Esophagus (tissue), 2 donors: Measurements from ENCODE around the gene PHYH. TPM values are rescaled to one million over a fixed set of nuclear protein-coding genes. Genes with fewer than 3 reads are reported as not detected.
A peak's percentile ranks its signal among the peaks of the same experiment; 100 is the strongest.

Experiments used
- H3K27ac ChIP-seq, 2 donors: one replicate each; pipeline ENCODE4 v1.5.1; 2013; ENCODE audit warnings: low read depth in 2 of 2, mild to moderate bottlenecking in 2 of 2, inconsistent platforms in 1 of 2, low read length in 1 of 2, moderate library complexity in 1 of 2
- H3K27me3 ChIP-seq, 2 donors: one replicate each; pipeline ENCODE4 v1.6.1; 2013; ENCODE audit warnings: low read length in 2 of 2, control low read depth in 1 of 2, mild to moderate bottlenecking in 1 of 2; ENCODE audit not compliant: insufficient read depth in 2 of 2, control insufficient read depth in 1 of 2
- H3K36me3 ChIP-seq, 2 donors: one replicate each; pipeline ENCODE4 v1.6.1; 2013; ENCODE audit warnings: low read length in 1 of 2; ENCODE audit not compliant: control insufficient read depth in 2 of 2, insufficient read depth in 2 of 2
- H3K4me1 ChIP-seq, 2 donors: one replicate each; pipeline ENCODE4 v1.6.1; 2013; ENCODE audit warnings: low read length in 1 of 2; ENCODE audit not compliant: control insufficient read depth in 2 of 2, insufficient read depth in 2 of 2
- H3K4me3 ChIP-seq, 2 donors: one replicate each; pipeline ENCODE4 v1.5.1; 2013; ENCODE audit warnings: low read length in 2 of 2, mild to moderate bottlenecking in 2 of 2, low read depth in 1 of 2, moderate library complexity in 1 of 2
- H3K9me3 ChIP-seq, 2 donors: one replicate each; pipeline ENCODE4 v1.6.1; 2013; ENCODE audit warnings: mild to moderate bottlenecking in 2 of 2, low read depth in 1 of 2, low read length in 1 of 2, moderate library complexity in 1 of 2; ENCODE audit not compliant: control insufficient read depth in 2 of 2, insufficient read depth in 1 of 2
- WGBS, 2 donors: extraction: QIAGEN DNeasy Blood & Tissue Kit; methylation state at CpG; one replicate each; pipeline ENCODE4 v1.1.7; 2013; 5-methylcytosine and 5-hydroxymethylcytosine counted together
- polyA plus RNA-seq, 2 donors: library from polyadenylated mRNA; stranded (reverse); fragments of 200-250 nt; gene quantifications; one replicate each; pipeline ENCODE4 v1.2.3, GENCODE V29; 2013
- donor health status: healthy with polysubstance abuse.
- donor health status: Bipolar disorder and iron deficiency.

Gene PHYH
- 1 to 10 TPM; 5.7 to 7.4 TPM for polyA plus RNA-seq

DNA sequence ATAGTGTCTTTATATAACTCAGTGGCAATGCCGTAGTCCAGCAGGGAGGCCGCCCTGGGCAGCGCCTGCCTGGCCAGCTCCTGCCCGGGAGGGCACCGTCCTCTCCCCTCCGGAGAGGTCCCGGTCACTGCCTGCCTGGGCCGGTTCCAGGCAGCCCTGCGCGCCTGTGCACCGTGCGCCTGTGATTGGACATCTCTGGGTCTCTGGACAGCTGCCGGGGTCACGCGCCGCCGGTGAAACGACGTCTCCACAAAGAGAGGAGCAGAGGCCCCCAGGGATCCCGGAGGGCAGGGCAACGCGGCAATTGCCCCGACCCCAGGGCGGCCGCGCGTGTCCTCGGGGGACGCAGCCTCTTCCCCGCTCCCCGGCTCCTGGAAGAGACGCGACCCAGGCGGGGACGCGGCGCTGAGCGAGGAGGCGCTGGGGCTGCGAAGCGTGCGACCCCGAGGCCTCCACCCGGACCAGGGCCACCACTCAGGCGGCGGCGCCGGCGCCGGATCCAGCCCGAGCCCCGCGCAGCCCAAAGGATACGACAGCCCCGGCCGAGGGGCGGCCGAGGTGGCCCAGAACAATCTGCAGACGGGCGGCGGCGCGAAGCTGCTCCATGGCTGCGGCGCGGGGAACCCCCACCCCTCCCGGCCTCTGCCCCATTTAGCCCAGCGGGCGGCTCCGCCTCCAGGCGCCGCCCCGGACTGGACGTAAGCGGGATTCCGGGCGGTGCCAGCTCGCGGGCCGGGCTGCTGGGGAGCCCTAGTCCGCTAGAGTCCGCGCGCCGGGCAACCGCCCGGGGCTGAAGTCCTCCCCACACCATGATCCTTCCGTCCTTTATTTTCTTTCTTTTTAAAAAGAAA, at the start of gene PHYH:
Gene PHYH (minus strand): TSS at position 628 of the 851 bp plus-strand sequence. CDS start 22 bp downstream, at position 606.
- Histone ChIP-seq H3K9me3 (no peaks in the 10 kb centered on the region), H3K27ac (peak within 1 kb of the TSS; percentile 91 to 97), H3K4me3 (peak within 1 kb of the TSS; percentile 66 to 83), H3K4me1 (peaks cover 0 to 6% of the 10 kb centered on the region in 2 donors), H3K27me3 (no peaks in the 10 kb centered on the region), H3K36me3 (no peaks in the 10 kb centered on the region)
- WGBS, 2 donors = 0 to 1% methylated on average over 46 to 88 of the region's 88 CpGs

DNA sequence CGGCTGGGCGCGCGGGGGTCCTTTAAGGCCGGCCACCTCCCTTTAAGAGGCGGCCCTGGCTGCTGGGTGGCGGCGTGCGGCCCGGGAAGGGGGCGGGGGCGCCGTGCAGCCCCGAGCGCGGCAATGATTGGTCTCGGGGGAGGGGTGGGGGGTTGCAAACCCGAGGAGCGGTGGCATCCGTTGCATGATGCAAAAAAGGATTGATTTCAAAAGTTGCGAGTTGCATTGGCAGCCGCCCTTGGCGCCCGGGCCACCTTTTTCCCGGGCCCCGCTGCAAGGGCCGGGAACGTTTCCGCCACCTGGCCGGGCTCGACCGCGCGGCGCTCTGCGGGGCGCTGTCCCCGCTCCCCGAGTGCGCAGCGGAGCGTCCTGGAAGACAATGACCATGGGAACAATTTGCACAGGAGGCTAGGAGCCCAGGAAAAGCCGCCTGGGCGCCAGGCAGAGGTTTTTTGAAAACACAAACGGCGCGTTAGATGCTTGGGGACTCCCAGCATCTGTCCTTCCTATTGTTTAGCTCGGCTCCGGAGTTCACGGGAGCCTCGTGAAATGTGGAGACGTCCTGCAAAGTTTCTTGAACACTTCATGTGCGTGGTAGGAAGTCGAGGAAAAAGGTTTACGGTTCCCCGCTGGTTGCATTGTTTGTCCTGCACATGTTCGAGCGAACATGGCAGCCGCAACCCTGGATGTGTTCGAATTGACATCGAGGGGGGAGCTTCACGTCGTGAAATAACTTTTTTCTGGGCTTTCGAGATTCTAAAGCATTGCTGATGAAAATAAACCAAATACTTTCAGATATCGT, 48.6 kb upstream of the PHYH start, which contains the start of gene SEPHS1:
Gene SEPHS1 (minus strand): TSS at position 78 of the 802 bp plus-strand sequence. CDS start 3,343 bp downstream, outside the sequence.
- Histone ChIP-seq H3K27ac (peak within 1 kb of the TSS; percentile 97), H3K4me1 (peaks cover 0 to 3% of the 10 kb centered on the region in 2 donors), H3K36me3 (no peaks in the 10 kb centered on the region), H3K9me3 (no peaks in the 10 kb centered on the region), H3K27me3 (no peaks in the 10 kb centered on the region), H3K4me3 (peak within 1 kb of the TSS; percentile 80 to 96)
- 0% methylated on average over 61 to 65 of the region's 65 CpGs for WGBS, 2 donors

DNA sequence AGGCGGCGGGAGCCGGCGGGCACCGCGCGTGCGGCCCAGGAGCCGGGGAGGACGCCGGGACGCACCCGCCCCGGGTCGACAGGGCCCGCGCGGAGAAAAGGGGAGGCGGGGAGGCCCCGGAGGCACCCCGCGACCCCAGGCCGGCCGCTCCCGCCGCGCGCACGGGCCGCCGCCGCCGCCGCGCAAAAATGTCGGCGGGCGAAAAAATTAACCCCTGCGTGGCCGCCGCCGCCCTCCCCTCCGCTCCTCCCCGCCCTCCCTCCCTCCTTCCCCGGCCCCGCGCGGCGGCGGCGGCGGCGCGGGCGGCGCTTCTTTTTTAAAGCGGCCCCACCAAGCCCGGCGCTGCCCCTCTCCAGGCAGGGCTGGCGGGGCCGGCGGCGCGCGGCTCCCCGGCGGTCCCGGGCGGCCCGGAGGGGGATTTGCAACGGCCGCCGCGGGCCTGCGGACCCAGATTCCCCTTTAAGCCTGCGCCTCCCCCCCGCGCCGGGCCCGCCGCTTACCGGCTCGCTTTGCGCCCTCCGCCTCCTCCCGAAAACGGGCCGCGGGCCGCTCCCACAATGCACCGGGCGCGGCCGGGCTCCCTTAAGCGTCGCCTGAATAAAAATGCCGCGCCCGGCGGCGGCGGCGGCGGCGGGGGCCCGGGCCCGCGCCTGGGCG, 47.8 kb upstream of the PHYH start:
- Histone ChIP-seq H3K27me3 (no peaks in the 10 kb centered on the region), H3K27ac (peak overlapping the region; percentile 97), H3K4me3 (peak overlapping the region; percentile 80 to 96), H3K36me3 (no peaks in the 10 kb centered on the region), H3K4me1 (peaks cover 0 to 3% of the 10 kb centered on the region in 2 donors), H3K9me3 (no peaks in the 10 kb centered on the region)
- 0% methylated on average over 24 to 108 of the region's 109 CpGs for WGBS, 2 donors

DNA sequence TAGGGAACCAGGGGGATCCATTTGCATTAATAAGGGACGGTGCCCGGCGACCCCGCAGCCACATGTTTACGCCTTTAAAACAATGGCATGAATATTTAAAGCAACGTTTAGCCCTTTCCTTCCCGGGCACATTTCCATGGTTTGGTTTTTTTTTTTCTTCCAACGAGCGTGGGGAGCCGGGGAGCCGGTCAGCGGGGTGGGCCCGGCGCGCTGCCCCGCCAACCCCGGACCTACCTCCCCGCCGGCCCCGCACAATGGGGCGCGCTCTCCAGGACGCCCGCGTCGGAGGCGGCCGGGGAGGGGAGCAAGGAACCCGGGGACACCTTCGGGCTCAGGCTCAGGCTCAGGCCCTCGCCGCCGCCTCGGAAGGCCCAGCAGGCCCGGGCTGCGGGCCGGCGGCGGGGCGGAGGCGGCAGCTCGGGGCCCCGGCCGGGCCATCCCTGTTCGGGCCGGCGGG, 47.2 kb upstream of the PHYH start:
- Histone ChIP-seq H3K9me3 (no peaks in the 10 kb centered on the region), H3K4me1 (peaks cover 0 to 3% of the 10 kb centered on the region in 2 donors), H3K36me3 (no peaks in the 10 kb centered on the region), H3K27me3 (no peaks in the 10 kb centered on the region), H3K4me3 (peak overlapping the region; percentile 80 to 96), H3K27ac (peak overlapping the region; percentile 97)
- 0 to 1% methylated on average over 30 to 47 of the region's 47 CpGs for WGBS, 2 donors

DNA sequence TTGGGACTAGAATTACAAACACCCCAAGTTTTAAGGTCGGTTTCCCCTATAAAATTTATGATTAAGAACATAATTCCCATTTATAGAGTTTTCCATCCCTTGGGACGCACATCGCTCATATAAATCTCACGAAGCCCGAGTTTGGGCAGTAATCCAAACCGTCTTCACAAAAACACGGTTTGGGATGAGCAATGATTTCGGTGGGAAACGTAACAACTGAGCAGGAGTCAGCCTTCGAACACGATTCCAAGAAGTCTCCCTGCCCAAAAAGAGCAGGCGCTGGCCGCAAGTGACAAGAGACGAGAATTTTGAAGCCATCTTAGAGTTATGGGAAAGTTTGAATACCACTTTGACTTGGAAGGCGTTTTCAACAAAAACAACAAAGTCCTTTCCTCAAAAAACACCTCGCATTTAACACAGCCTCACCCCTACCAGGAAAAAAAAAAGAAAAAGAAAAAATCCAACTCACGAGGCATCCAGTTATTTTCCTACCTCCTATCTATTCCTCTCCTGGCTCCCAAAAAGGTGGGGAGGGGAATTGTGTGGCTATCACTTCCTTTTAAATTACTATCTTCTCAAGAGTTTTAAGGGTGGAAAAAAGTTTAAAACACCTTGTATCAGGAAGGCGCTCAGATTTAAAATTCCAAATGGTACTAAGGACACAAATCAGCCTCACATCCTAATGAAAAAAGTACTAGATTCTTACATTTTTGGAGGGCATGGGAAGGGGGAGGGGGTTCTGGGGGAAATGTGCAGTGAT, 46.6 kb upstream of the PHYH start:
- H3K27me3 ChIP-seq = no peaks in the 10 kb centered on the region
- 14 to 17% methylated on average over 18 of the region's 18 CpGs for WGBS, 2 donors
- peaks cover 0 to 3% of the 10 kb centered on the region in 2 donors for H3K4me1 ChIP-seq
- peak overlapping the region; percentile 97 for H3K27ac ChIP-seq
- H3K9me3 ChIP-seq = no peaks in the 10 kb centered on the region
- H3K36me3 ChIP-seq = no peaks in the 10 kb centered on the region
- peak overlapping the region; percentile 80 to 96 for H3K4me3 ChIP-seq

DNA sequence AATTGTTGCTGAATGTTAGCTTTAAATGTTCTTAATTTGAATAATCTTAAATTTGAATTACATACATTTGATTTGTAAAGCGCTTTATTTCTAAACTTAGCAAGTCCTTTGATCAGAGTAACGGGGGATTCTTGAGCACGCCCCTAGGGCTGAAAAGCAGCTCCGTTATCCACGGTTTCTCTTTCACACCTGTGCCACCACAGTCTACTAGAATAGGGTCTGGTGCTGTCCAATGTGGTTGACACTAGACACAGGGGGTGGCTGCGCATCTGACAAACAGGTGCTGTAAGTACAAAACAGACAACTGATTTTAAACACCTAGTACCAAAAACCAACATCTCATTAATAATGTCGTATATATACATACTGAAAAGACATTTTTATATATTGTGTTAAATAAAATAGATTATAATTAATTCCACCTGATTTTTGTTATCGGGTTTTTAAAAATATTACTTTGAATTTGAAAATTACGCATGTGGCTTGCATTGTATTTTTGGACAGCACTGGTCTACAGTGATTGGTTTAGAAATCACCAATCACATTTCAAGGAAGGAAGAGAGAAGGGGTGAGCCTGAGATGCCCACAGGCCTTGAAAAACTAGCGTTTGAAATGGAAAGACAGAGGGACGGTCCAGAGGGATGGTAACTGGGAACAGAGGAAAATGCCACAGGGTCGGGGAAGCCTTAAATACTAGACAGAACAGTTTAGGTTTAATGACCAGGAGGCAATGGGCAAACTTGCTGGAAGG, 40.9 kb upstream of the PHYH start:
- Histone ChIP-seq H3K36me3 (peaks cover 0 to 9% of the 10 kb centered on the region in 2 donors), H3K4me3 (no peak overlapping the region), H3K9me3 (no peaks in the 10 kb centered on the region), H3K27me3 (no peaks in the 10 kb centered on the region), H3K4me1 (no peaks in the 10 kb centered on the region), H3K27ac (no peak overlapping the region)
- 75 to 81% methylated on average over 12 of the region's 12 CpGs for WGBS, 2 donors

DNA sequence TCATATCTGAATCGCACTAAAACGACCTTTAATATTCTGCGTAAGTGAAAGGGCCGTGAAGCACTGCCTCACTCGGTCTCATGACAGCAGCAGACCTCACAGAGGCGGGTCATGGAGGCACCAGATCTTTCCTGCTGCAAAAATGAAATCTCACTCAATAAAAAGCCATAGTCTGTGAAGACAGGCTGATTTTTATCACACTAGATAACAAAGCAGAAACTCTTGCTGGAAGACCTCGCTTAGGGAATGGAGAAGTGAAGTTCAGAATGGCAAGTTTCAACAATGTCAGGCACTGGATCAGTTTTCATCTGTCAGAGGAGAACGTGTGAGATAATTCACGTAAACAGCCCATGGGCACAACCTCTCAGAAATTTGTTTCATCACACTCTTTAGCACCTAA, 40.2 kb upstream of the PHYH start:
- H3K27ac ChIP-seq = no peak overlapping the region

DNA sequence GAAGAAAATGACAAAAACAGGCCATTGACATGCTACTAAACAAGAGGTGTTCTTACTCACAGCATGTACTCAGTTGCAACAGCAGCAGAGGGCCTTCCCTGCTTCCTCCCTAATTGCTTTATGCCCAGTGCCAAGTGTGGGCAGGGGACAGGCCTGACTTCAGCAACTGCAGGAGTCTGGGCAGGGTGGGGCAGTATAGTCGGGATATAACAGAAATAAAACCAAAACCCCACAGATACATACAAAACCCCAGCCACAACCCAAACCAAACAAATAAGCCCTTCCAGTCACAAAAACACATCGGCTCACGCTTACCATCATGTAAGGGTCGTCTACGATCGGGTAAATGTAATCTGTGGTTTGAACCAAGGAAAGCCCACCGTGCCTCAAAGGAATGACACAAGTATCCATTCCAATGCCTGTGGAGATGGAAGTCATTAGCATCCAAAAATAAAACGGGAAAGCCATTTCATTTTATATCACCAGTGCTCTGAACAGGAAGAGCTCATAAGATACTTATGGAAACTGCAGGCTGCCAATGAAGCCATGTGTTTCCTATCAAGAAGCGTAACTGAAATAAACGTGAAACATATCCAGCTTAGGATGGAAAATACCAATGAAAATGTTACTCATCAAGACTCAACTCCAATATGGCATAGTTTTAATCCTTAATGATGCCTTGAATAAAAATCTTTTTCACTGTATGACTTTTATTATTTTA, 38.7 kb upstream of the PHYH start:
- no peaks in the 10 kb centered on the region for H3K27me3 ChIP-seq
- no peaks in the 10 kb centered on the region for H3K4me1 ChIP-seq
- no peaks in the 10 kb centered on the region for H3K9me3 ChIP-seq
- 62 to 68% methylated on average over 10 of the region's 10 CpGs for WGBS, 2 donors
- no peak overlapping the region for H3K27ac ChIP-seq
- no peak overlapping the region for H3K4me3 ChIP-seq
- H3K36me3 ChIP-seq = peaks cover 0 to 12% of the 10 kb centered on the region in 2 donors

More for the DNA sequence above, 40.2 kb upstream of the PHYH start:
- Histone ChIP-seq H3K4me1 (no peaks in the 10 kb centered on the region), H3K36me3 (peaks cover 0 to 11% of the 10 kb centered on the region in 2 donors), H3K27me3 (no peaks in the 10 kb centered on the region), H3K9me3 (no peaks in the 10 kb centered on the region), H3K4me3 (no peak overlapping the region)
- WGBS, 2 donors = 71 to 73% methylated on average over 9 of the region's 9 CpGs
